ENCODE results near the gene SHC2. TPM values are rescaled to one million over a fixed set of nuclear protein-coding genes. Genes with fewer than 3 reads are reported as not detected.

SHC2 gene
- total and polyA plus RNA-seq, 2 of the 8 experiments (the other 6 are each of a cell fraction or from before 2014, with no cell fraction given): 4.4 to 7.3 TPM

- H2BK5ac ChIP-seq (ENCODE audit: low read depth, low read length): no peak overlapping the region
- no peak overlapping the region for H2BK15ac ChIP-seq (ENCODE audit: low read length)
- no peak overlapping the region for H3K4ac ChIP-seq (replicated peaks; ENCODE audit: insufficient read length, low read depth, low read length)
- no peak overlapping the region for H3K27ac ChIP-seq (ENCODE audit: low read depth, low read length)
- no peak overlapping the region; the same call in 1 of the 2 replicates for H4K8ac ChIP-seq (ENCODE audit: extremely low read depth, insufficient read depth, low read length)
- H3K56ac ChIP-seq (replicated peaks; ENCODE audit: insufficient read length, low read depth, low read length): no peak overlapping the region
- no peak overlapping the region for H3K9ac ChIP-seq (replicated peaks in 1 of 4; ENCODE audit: extremely low read depth in 1 of 4, low read depth in 3 of 4, low read length in 3 of 4)
- no peak overlapping the region for H2BK20ac ChIP-seq (ENCODE audit: low read length)
- H2BK12ac ChIP-seq (ENCODE audit: low read depth, low read length): no peak overlapping the region
- H3K36me3 ChIP-seq (ENCODE audit: control insufficient read depth in 2 of 4, insufficient read depth in 4 of 4, low read length in 3 of 4): peaks cover 0 to 5% (median 0%) of the 10 kb centered on the region in 4 experiments; a peak in 1 of 8 replicates
- H3K23me2 ChIP-seq (ENCODE audit: low read depth, low read length): no peaks in the 10 kb centered on the region
- H2AK5ac ChIP-seq (ENCODE audit: low read depth, low read length): no peak overlapping the region
- FAIRE-seq: no peak
- H2AFZ ChIP-seq (ENCODE audit: low read length): no peak overlapping the region
- no peak overlapping the region for H3K23ac ChIP-seq (ENCODE audit: insufficient read length)
- no peaks in the 10 kb centered on the region; a peak in 3 of 7 replicates for H3K4me1 ChIP-seq (replicated peaks in 1 of 4; ENCODE audit: control insufficient read depth in 3 of 4, insufficient read depth in 4 of 4, low read length in 3 of 4)
- H3K79me2 ChIP-seq (ENCODE audit: control insufficient read depth in 1 of 2, insufficient read depth in 2 of 2, low read length in 2 of 2): no peaks in the 10 kb centered on the region
- H3K79me1 ChIP-seq (ENCODE audit: low read depth, low read length): no peaks in the 10 kb centered on the region
- no peak overlapping the region for H3K4me2 ChIP-seq (ENCODE audit: insufficient read depth in 1 of 2, low read depth in 2 of 2, low read length in 2 of 2)
- POLR2A ChIA-PET (ENCODE audit: partially characterized antibody): no interaction called here
- no peak overlapping the region for H2BK120ac ChIP-seq (replicated peaks; ENCODE audit: low read depth, low read length)
- no peak overlapping the region for H4K5ac ChIP-seq (ENCODE audit: insufficient read length, low read depth, low read length)
- H3K27me3 ChIP-seq (replicated peaks in 1 of 4; ENCODE audit: control insufficient read depth in 3 of 4, extremely low read depth in 1 of 4, insufficient read depth in 3 of 4, low read length in 3 of 4): peaks cover 0 to 15% (median 5%) of the 10 kb centered on the region in 4 experiments; a peak in 5 of 7 replicates
- H3K4me3 ChIP-seq (ENCODE audit: extremely low read depth in 1 of 4, insufficient read depth in 2 of 4, low read depth in 3 of 4, low read length in 4 of 4): no peak overlapping the region
- peaks cover 6% of the 10 kb centered on the region in 2 experiments; a peak in 2 of 4 replicates for H3K9me3 ChIP-seq (ENCODE audit: insufficient read depth in 2 of 2, low read depth in 1 of 2, low read length in 1 of 2)
- 91% methylated on average over 15 of the region's 15 CpGs; no CpG with 5 or more reads in 1 of the 2 experiments for WGBS, 2 experiments (ENCODE audit: extremely low coverage in 1 of 2, insufficient coverage in 1 of 2, insufficient read length in 1 of 2, insufficient replicate concordance in 2 of 2, low coverage in 1 of 2, low lambda C conversion rate in 2 of 2, missing lambda C conversion rate in 1 of 2)
- CTCF ChIA-PET (ENCODE audit: partially characterized antibody): interaction anchor here (1.2 to 1.3 kb wide), 2 partner anchors 12 to 41 kb away, joined by 3 to 5 read pairs; no protein-coding TSS in a partner anchor
- H4K20me1 ChIP-seq (replicated peaks in 1 of 2; ENCODE audit: control insufficient read depth in 1 of 2, insufficient read depth in 2 of 2, low read length in 2 of 2): peaks cover 0 to 2% of the 10 kb centered on the region in 2 experiments
- no peak for DNase-seq (ENCODE audit: low read depth in 1 of 2, low spot score in 2 of 2)
- H3K18ac ChIP-seq (ENCODE audit: extremely low read depth, low read length): no peak overlapping the region
- H3K14ac ChIP-seq (ENCODE audit: insufficient read length): no peak overlapping the region
- no peak overlapping the region for H4K91ac ChIP-seq (replicated peaks; ENCODE audit: insufficient read length, low read length)
- TF ChIP-seq GABPA (IDR thresholded peaks at IDR 0.05; ENCODE audit: borderline replicate concordance, insufficient read depth, low read length): no peak
- TF ChIP-seq ATF2 (IDR thresholded peaks at IDR 0.05; ENCODE audit: low read length): no peak
- no peak for TF ChIP-seq RNF2 (IDR thresholded peaks at IDR 0.05; ENCODE audit: borderline replicate concordance, low read depth, low read length, missing control alignments, poor library complexity, severe bottlenecking)
- no peak for TF ChIP-seq ZNF274 (IDR thresholded peaks at IDR 0.05; ENCODE audit: borderline replicate concordance, extremely low read depth, low read length)
- no peak for TF ChIP-seq POU5F1 (IDR thresholded peaks at IDR 0.05; ENCODE audit: low read depth, low read length)
- no peak for TF ChIP-seq NANOG (IDR thresholded peaks at IDR 0.05; ENCODE audit: insufficient read depth, low read depth, low read length, poor library complexity, severe bottlenecking)
These were observed 36.3 kb downstream of the SHC2 start for GRCh38 chr19:424546-424945.

Data from H1 (cell line).